ENCODE measurements around the gene GNA14. TPM values are rescaled to one million over a fixed set of nuclear protein-coding genes. Genes with fewer than 3 reads are reported as not detected.
"Not testable (repeated sequence)": the region's sequence is repeated elsewhere in the genome, so short reads cannot be mapped to it uniquely, and the experiment has no call there.

GNA14 gene
- total and polyA plus RNA-seq, 2 donors (not counting 1 experiment from before 2014, with no cell fraction given): 0.50 to 0.52 TPM

- TF ChIP-seq CTCF (conservative IDR thresholded peaks at IDR 0.05 in 1 of 2, IDR thresholded peaks at IDR 0.05 in 1 of 2; ENCODE audit: low read depth in 1 of 2, low read length in 2 of 2) (no peak), EZH2 (IDR thresholded peaks at IDR 0.05; ENCODE audit: low read length, missing control alignments) (no peak)
- no peaks in the 10 kb centered on the region for H3K27me3 ChIP-seq (ENCODE audit: control insufficient read depth, insufficient read depth, low read length)
- H2AFZ ChIP-seq (ENCODE audit: low read length): no peak overlapping the region
- no peak overlapping the region for H3K4me3 ChIP-seq (replicated peaks in 1 of 4; ENCODE audit: control extremely low read depth in 1 of 4, insufficient read depth in 1 of 4, low read depth in 3 of 4, low read length in 4 of 4)
- H4K20me1 ChIP-seq (ENCODE audit: control insufficient read depth, extremely low read depth, insufficient read depth, low read length): no peaks in the 10 kb centered on the region
- no peak overlapping the region for H3K4me2 ChIP-seq (ENCODE audit: extremely low read depth, insufficient read depth, low read length)
- no peak overlapping the region for H3K9ac ChIP-seq (ENCODE audit: insufficient read depth, low read length)
- no peak for DNase-seq (ENCODE audit: low read depth in 2 of 2)
- H3K9me3 ChIP-seq (ENCODE audit: control insufficient read depth, insufficient read depth, low read depth, low read length): no peaks in the 10 kb centered on the region
- peaks cover 2% of the 10 kb centered on the region for H3K36me3 ChIP-seq (ENCODE audit: control insufficient read depth, insufficient read depth, low read length)
- no peak overlapping the region for H3K27ac ChIP-seq (ENCODE audit: insufficient read depth, low read length)
- H3K79me2 ChIP-seq (ENCODE audit: control insufficient read depth, insufficient read depth, low read length): no peaks in the 10 kb centered on the region
- H3K4me1 ChIP-seq (ENCODE audit: control insufficient read depth, extremely low read depth, insufficient read depth, low read length): peaks cover 2% of the 10 kb centered on the region
These were observed 244.9 kb downstream of the GNA14 start for GRCh38 chr9:77403239-77403638.

- Histone ChIP-seq H3K4me1 (ENCODE audit: control insufficient read depth, extremely low read depth, insufficient read depth, low read length) (peaks cover 2% of the 10 kb centered on the region), H3K4me2 (ENCODE audit: extremely low read depth, insufficient read depth, low read length) (no peak overlapping the region), H2AFZ (ENCODE audit: low read length) (no peak overlapping the region), H3K36me3 (ENCODE audit: control insufficient read depth, insufficient read depth, low read length) (no peaks in the 10 kb centered on the region), H4K20me1 (ENCODE audit: control insufficient read depth, extremely low read depth, insufficient read depth, low read length) (no peaks in the 10 kb centered on the region), H3K4me3 (replicated peaks in 1 of 4; ENCODE audit: control extremely low read depth in 1 of 4, insufficient read depth in 1 of 4, low read depth in 3 of 4, low read length in 4 of 4) (no peak overlapping the region), H3K27me3 (ENCODE audit: control insufficient read depth, insufficient read depth, low read length) (no peaks in the 10 kb centered on the region), H3K9ac (ENCODE audit: insufficient read depth, low read length) (no peak overlapping the region), H3K79me2 (ENCODE audit: control insufficient read depth, insufficient read depth, low read length) (no peaks in the 10 kb centered on the region), H3K9me3 (ENCODE audit: control insufficient read depth, insufficient read depth, low read depth, low read length) (no peaks in the 10 kb centered on the region), H3K27ac (ENCODE audit: insufficient read depth, low read length) (no peak overlapping the region)
- peak; percentile 28 to 35 for DNase-seq (ENCODE audit: low read depth in 2 of 2)
- TF ChIP-seq CTCF (conservative IDR thresholded peaks at IDR 0.05 in 1 of 2, IDR thresholded peaks at IDR 0.05 in 1 of 2; ENCODE audit: low read depth in 1 of 2, low read length in 2 of 2) (no peak), EZH2 (IDR thresholded peaks at IDR 0.05; ENCODE audit: low read length, missing control alignments) (no peak)
These were observed 245.8 kb downstream of the GNA14 start for GRCh38 chr9:77402286-77402685.

- no peak overlapping the region for H3K27ac ChIP-seq (ENCODE audit: insufficient read depth, low read length)
- H3K4me3 ChIP-seq (replicated peaks in 1 of 4; ENCODE audit: control extremely low read depth in 1 of 4, insufficient read depth in 1 of 4, low read depth in 3 of 4, low read length in 4 of 4): no peak overlapping the region
- DNase-seq (ENCODE audit: low read depth in 2 of 2): no peak
- H4K20me1 ChIP-seq (ENCODE audit: control insufficient read depth, extremely low read depth, insufficient read depth, low read length): no peaks in the 10 kb centered on the region
- no peak for TF ChIP-seq EZH2 (IDR thresholded peaks at IDR 0.05; ENCODE audit: low read length, missing control alignments)
- TF ChIP-seq CTCF (conservative IDR thresholded peaks at IDR 0.05 in 1 of 2, IDR thresholded peaks at IDR 0.05 in 1 of 2; ENCODE audit: low read depth in 1 of 2, low read length in 2 of 2): no peak
- H3K36me3 ChIP-seq (ENCODE audit: control insufficient read depth, insufficient read depth, low read length): no peaks in the 10 kb centered on the region
- H3K4me1 ChIP-seq (ENCODE audit: control insufficient read depth, extremely low read depth, insufficient read depth, low read length): peaks cover 2% of the 10 kb centered on the region
- H2AFZ ChIP-seq (ENCODE audit: low read length): no peak overlapping the region
- H3K79me2 ChIP-seq (ENCODE audit: control insufficient read depth, insufficient read depth, low read length): no peaks in the 10 kb centered on the region
- H3K9ac ChIP-seq (ENCODE audit: insufficient read depth, low read length): no peak overlapping the region
- no peak overlapping the region for H3K4me2 ChIP-seq (ENCODE audit: extremely low read depth, insufficient read depth, low read length)
- no peaks in the 10 kb centered on the region for H3K9me3 ChIP-seq (ENCODE audit: control insufficient read depth, insufficient read depth, low read depth, low read length)
- H3K27me3 ChIP-seq (ENCODE audit: control insufficient read depth, insufficient read depth, low read length): no peaks in the 10 kb centered on the region
These were observed 248.2 kb downstream of the GNA14 start for GRCh38 chr9:77399964-77400363.

GRCh38 chr9:77398581-77398980 lies 249.5 kb downstream of the GNA14 start:
- not testable (repeated sequence) for H2AFZ ChIP-seq (ENCODE audit: low read length); H3K4me2 ChIP-seq (ENCODE audit: extremely low read depth, insufficient read depth, low read length); H3K9me3 ChIP-seq (ENCODE audit: control insufficient read depth, insufficient read depth, low read depth, low read length); H3K79me2 ChIP-seq (ENCODE audit: control insufficient read depth, insufficient read depth, low read length); H3K4me1 ChIP-seq (ENCODE audit: control insufficient read depth, extremely low read depth, insufficient read depth, low read length); H3K9ac ChIP-seq (ENCODE audit: insufficient read depth, low read length); H3K27me3 ChIP-seq (ENCODE audit: control insufficient read depth, insufficient read depth, low read length); H3K27ac ChIP-seq (ENCODE audit: insufficient read depth, low read length); H3K36me3 ChIP-seq (ENCODE audit: control insufficient read depth, insufficient read depth, low read length); H4K20me1 ChIP-seq (ENCODE audit: control insufficient read depth, extremely low read depth, insufficient read depth, low read length); H3K4me3 ChIP-seq (replicated peaks in 1 of 4; ENCODE audit: control extremely low read depth in 1 of 4, insufficient read depth in 1 of 4, low read depth in 3 of 4, low read length in 4 of 4)
- DNase-seq (ENCODE audit: low read depth in 2 of 2): peak in 1 of 2 donors; percentile 36

Measured in fibroblast of lung (primary cell).